HG03575 (cell line): ENCODE measurements around the gene SLC1A7.
"Not testable (repeated sequence)": the region's sequence is repeated elsewhere in the genome, so short reads cannot be mapped to it uniquely, and the experiment has no call there.

ENCODE experiments used
- ATAC-seq: cut with Tn5 transposase; IDR thresholded peaks from one replicate; pipeline ENCODE4 v1.9.1; 2021; ENCODE audit not compliant: unreplicated experiment, insufficient number of reproducible peaks, low FRiP score; ENCODE audit errors: extremely low read depth

SLC1A7 gene

DNA sequence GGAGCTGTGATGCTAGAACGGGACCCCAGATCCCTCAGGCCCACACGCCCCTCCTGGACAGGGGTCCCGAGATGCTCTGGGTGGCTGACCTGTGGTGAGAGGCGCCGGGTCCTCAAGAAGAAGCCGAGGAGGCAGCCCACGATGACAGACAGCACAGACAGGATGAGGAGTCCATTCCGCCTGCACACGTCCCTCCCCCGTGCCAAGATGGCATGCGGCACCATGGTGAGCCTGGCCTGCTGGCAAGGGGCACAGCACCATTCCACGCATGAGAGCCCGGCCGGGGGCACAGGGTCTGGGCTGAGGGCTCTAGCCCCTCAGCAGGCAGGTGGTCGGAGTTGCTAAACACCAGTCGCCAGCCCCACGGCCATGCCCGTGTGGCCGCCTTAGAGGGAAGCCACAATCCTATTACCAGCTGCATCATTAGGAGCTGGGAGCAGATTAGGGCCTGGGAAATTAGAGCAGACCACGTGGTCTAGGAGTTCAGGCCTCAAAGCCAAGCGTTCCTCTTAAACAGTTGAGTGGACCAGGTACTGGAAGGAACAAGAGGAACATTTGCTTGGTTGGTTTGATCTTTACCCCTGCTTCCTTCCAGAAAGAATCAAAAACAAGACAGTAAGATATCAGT lies at the start of gene SLC1A7:
Gene SLC1A7 (minus strand): TSS at position 413 of the 628 bp plus-strand sequence. CDS start 189 bp downstream, at position 224.
- no peak for ATAC-seq

- no peak for ATAC-seq
Measured at GRCh38 chr1:53190210-53190611, 47.8 kb upstream of the SLC1A7 start.

DNA sequence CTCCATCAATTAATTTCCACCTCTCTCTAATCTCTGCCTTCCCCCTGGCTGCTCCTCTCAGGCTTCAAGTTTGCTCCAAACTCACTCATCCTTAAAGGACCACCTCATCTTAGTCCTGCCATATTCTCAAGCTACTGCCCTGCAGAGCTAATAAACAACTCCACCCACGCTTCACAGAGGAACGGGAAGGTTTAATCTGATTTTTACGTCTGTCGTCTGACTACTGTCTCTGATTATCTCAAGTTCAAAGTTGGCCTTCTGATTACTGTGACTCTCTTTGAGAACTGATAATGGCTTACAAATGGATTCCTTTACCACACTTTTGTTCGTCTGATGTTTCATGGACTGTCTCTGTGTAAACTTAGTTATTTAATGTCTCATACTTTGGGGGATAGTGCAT lies 46.6 kb upstream of the SLC1A7 start:
- ATAC-seq = no peak

DNA sequence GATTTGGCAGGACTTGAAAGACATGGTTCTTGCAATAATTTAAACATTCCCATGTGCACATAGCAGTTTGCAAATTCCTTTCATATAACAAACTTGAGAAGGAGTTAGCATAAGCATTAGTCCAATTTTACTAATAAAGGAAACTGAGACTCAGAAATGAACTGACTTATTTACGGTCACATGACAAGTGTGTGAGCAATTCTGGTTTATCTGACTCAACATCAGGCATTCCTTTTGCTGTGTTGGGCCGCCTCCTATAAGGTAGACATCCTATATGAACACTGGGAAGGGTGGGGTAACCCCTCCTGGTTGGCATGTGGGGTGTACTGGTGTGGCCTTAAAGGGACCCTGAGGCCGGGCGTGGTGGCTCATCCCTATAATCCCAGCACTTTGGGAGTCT lies 45.7 kb upstream of the SLC1A7 start:
- no peak for ATAC-seq

- ATAC-seq = no peak
Measured at GRCh38 chr1:53187401-53187800, 45.0 kb upstream of the SLC1A7 start.

DNA sequence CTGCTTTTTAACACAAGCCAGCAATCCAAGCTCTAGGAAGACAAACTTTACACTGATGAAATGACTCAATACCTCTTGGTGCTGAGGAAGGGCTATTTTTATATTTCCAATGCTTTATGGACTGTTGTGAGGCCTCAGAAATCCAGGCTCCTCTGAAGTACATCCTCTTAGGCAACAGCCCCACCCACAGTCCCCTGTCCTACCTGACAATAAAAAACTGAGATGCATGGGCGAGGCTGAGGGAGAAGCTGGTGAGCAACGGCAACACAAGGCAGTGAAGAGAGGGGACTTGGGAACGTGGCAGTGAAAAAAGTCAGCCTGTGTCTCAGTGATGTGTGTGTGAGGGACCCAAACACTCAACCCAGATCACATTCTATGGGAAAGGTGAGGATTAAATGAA lies 44.1 kb upstream of the SLC1A7 start:
- ATAC-seq = no peak

GRCh38 chr1:53185955-53186297 lies 43.5 kb upstream of the SLC1A7 start:
- ATAC-seq = not testable (repeated sequence)

DNA sequence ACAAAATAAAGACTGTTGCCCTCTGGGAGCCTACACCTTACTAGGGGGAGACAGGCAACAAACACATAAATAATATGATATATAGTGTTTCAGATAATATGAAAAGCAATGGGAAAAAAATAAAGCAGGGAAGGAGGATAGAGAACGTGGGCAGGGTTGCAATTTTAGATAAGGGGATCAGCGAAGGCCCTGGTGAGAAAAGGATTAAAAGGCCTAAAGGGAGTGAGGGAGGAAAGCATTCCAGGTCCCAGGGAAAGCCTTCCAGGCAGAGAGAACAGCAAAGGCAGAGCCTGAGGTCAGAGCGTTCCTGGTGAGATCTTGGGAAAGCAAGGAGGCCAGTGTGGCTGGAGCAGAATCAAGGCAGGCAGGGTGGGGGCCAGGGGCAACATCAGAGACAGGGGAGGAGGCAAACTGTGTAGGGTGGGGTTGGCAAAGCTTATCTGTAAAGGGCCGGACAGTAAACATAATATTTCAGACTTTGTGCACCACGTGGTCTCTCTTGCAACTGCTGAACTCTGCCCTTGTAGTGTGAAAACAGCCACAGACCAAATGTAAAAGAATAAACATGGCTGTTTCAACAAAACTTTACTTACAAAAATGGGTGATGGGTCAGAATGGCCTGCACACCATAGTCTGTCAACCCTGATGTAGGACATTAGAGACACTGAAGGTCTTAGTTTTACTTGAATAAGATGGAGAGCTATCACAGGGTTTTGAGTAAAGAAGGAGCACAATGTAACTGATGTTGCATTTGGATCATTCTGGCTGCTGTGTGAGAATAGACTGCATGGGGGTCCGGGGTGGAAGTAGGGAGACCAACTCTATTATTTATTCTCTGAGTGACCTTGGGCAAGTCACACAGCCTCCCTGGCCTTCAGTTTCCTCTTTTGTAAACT lies 40.9 kb upstream of the SLC1A7 start:
- ATAC-seq = no peak

GRCh38 chr1:53182716-53183094 lies 40.3 kb upstream of the SLC1A7 start:
- ATAC-seq = no peak

GRCh38 chr1:53182111-53182593 lies 39.7 kb upstream of the SLC1A7 start:
- ATAC-seq = no peak

DNA sequence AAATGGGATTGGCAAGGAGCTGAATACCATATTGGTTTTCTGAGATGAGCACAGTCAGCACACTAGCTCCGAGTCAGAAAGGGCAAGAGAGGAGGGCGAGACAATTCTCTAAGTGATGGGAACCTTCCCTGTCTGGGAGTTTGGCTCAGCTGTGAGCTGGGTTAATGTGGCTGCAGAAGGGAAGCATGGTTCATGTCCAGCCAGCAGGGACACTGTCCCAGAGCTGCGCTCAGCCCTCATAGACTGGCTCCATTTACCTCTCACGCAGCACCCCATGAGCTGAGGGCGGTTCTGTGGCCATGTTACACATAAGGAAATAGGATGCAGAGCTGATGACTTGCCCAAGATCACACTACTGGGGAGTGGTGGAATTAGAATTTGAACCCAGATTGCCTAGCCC lies 38.5 kb upstream of the SLC1A7 start:
- ATAC-seq = no peak

- no peak for ATAC-seq
Measured at GRCh38 chr1:53180226-53180625, 37.8 kb upstream of the SLC1A7 start.

- ATAC-seq = no peak
Measured at GRCh38 chr1:53176452-53177208, 34.2 kb upstream of the SLC1A7 start.

GRCh38 chr1:53174971-53175913 lies 32.8 kb upstream of the SLC1A7 start:
- no peak for ATAC-seq

DNA sequence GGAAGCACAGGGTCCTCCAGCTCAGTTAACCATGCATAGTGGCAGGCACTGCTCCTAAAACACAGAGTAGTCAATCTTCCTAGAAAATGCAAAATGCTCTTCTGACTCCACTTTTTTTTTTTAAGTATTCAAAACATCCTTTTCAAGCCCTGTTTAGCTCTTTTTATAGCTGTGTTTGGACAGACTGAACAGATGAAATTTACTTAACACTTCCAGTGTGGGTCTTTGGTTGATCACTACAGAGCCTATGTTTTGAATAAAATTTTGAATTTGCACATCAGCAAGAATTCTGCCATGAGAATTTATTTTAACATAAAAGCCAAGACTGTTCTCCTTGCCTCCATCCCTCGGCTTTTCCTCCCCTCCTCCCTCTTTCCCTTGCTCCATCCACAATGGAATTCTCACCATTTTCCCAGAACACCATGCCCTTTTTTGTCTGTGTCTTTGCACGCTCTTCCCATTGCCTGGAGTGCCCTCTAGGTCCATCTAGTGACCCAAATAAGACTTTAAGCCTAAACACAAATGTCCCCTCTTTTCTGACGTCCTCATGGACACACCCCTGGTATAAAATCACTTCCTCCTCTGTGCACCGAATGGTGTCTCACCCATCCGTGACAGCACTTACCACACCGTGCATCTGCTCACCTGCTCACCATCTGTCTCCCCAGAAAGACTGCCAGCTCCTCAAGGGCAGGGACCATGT lies 30.1 kb upstream of the SLC1A7 start:
- ATAC-seq = no peak

- ATAC-seq = no peak
Measured at GRCh38 chr1:53166912-53167311, 24.5 kb upstream of the SLC1A7 start.

- no peak for ATAC-seq
Measured at GRCh38 chr1:53166366-53166765, 23.9 kb upstream of the SLC1A7 start.

- ATAC-seq = no peak
Measured at GRCh38 chr1:53165408-53165961, 23.0 kb upstream of the SLC1A7 start.
